ENCODE data around the gene TWF2. TPM values are rescaled to one million over a fixed set of nuclear protein-coding genes. Genes with fewer than 3 reads are reported as not detected.

The TWF2 gene
- total and polyA plus RNA-seq, 9 of the 15 experiments (the other 6 are each of a cell fraction or from before 2014, with no cell fraction given), result 0.11 to 61.9 (median 29.7) TPM

- TF ChIP-seq HINFP (tag; conservative IDR thresholded peaks at IDR 0.05; ENCODE audit: low read depth), result no peak
- TF ChIP-seq CEBPZ (IDR thresholded peaks at IDR 0.05; ENCODE audit: borderline replicate concordance, low read depth, low read length), result no peak
- TF ChIP-seq E2F6 (IDR thresholded peaks at IDR 0.05; ENCODE audit: borderline replicate concordance in 1 of 2, extremely low read depth in 1 of 2, insufficient read depth in 1 of 2, insufficient read length in 1 of 2, low read depth in 1 of 2, low read length in 1 of 2, poor library complexity in 1 of 2, severe bottlenecking in 1 of 2), result peak; percentile 81 to 97
- TF ChIP-seq ZNF184 (CRISPR knock-in tag; IDR thresholded peaks at IDR 0.05), result no peak
- TF ChIP-seq CXXC5 (CRISPR knock-in tag; IDR thresholded peaks at IDR 0.05), result peak; percentile 72
- no peak for TF ChIP-seq FOXA3 (CRISPR knock-in tag; conservative IDR thresholded peaks at IDR 0.05 in 1 of 2, IDR thresholded peaks at IDR 0.05 in 1 of 2)
- peak; percentile 66 for TF ChIP-seq SMAD4 (CRISPR knock-in tag; conservative IDR thresholded peaks at IDR 0.05)
- TF ChIP-seq HNRNPLL (IDR thresholded peaks at IDR 0.05; ENCODE audit: low read depth, low read length, poor library complexity, severe bottlenecking), result no peak
- TF ChIP-seq ZBTB1 (CRISPR knock-in tag; IDR thresholded peaks at IDR 0.05; ENCODE audit: borderline replicate concordance, low read depth), result no peak
- TF ChIP-seq MAFF (IDR thresholded peaks at IDR 0.05; ENCODE audit: low read length), result no peak
- TF ChIP-seq CHD4 (IDR thresholded peaks at IDR 0.05; ENCODE audit: insufficient read depth, insufficient replicate concordance, low read depth, low read length, poor library complexity, severe bottlenecking), result no peak
- TF ChIP-seq DIDO1 (tag; IDR thresholded peaks at IDR 0.05; ENCODE audit: low read depth), result no peak
- 0 out of 2 replicates have a peak, but pooled peaks have one; percentile 51 for TF ChIP-seq ZNF395 (CRISPR knock-in tag; IDR thresholded peaks at IDR 0.05)
- TF ChIP-seq BMI1 (IDR thresholded peaks at IDR 0.05; ENCODE audit: low read length), result no peak
- 0 out of 2 replicates have a peak, but pooled peaks have one; percentile 57 for TF ChIP-seq GATAD2B (IDR thresholded peaks at IDR 0.05; ENCODE audit: borderline replicate concordance)
- no peak for TF ChIP-seq MYNN (IDR thresholded peaks at IDR 0.05)
- TF ChIP-seq MYNN (CRISPR knock-in tag; IDR thresholded peaks at IDR 0.05), result no peak
These were observed 6.6 kb upstream of the TWF2 start, which contains the start of gene PPM1M (continued) for GRCh38 chr3:52245322-52246263.

Data from K562 (cell line).